SK-N-SH (cell line): Measurements from ENCODE around the gene PRSS56. TPM values are rescaled to one million over a fixed set of nuclear protein-coding genes. Genes with fewer than 3 reads are reported as not detected.

Source experiments
- CTCF ChIA-PET: fragments of 300-600, 350-600 bp; formaldehyde crosslinking; extraction: SDS; loops from one replicate; lab custom pipeline; 2021; lab: Yijun Ruan, JAX
- POLR2A ChIA-PET: fragments of 350-600 bp; sonication (Branson Sonifier 250); formaldehyde crosslinking; extraction: SDS; loops from one replicate; lab custom pipeline; 2020; ENCODE audit warnings: antibody characterized with exemption, inconsistent platforms; lab: Yijun Ruan, JAX
- DNase-seq: peaks from one replicate; pipeline ENCODE4 v3.0.0; 2012
- H2AFZ ChIP-seq: fragments of 200-600 bp; sonication (generic); 2 replicates; pipeline ENCODE4 v1.8.1; 2016; ENCODE audit warnings: antibody characterized with exemption, mild to moderate bottlenecking, low read depth
- H3F3A ChIP-seq: fragments of 200-600 bp; sonication (generic); replicated peaks from 2 replicates; pipeline ENCODE3; 2016; ENCODE audit warnings: antibody characterized with exemption, mild to moderate bottlenecking; ENCODE audit not compliant: insufficient read depth
- H3K27ac ChIP-seq, 2 experiments: fragments of 200-500 bp in 1 of 2; fragments of 200-600 bp in 1 of 2; sonication (Bioruptor generic) in 1 of 2; sonication (generic), shearing (Covaris generic) in 1 of 2; 2 replicates each; pipeline versions ENCODE4 v1.5.1 to v1.6.1; 2014 to 2016; ENCODE audit warnings: low read depth in 2 of 2, inconsistent platforms in 1 of 2, low read length in 1 of 2, mild to moderate bottlenecking in 1 of 2, mixed read lengths in 1 of 2
- H3K27me3 ChIP-seq: fragments of 200-600 bp; sonication (generic), shearing (Covaris generic); 2 replicates; pipeline ENCODE4 v1.6.1; 2016; ENCODE audit warnings: mixed run types; ENCODE audit not compliant: insufficient read depth
- H3K36me3 ChIP-seq, 2 experiments: fragments of 200-500 bp in 1 of 2; fragments of 200-600 bp in 1 of 2; sonication (Bioruptor generic) in 1 of 2; sonication (generic) in 1 of 2; replicated peaks in 1 of 2; 2 replicates each; pipeline versions ENCODE3 to v1.5.1; 2014 to 2016; ENCODE audit warnings: low read length in 1 of 2, mild to moderate bottlenecking in 1 of 2; ENCODE audit not compliant: insufficient read depth in 2 of 2, control insufficient read depth in 1 of 2
- H3K4me1 ChIP-seq, 2 experiments: fragments of 200-500 bp in 1 of 2; fragments of 200-600 bp in 1 of 2; sonication (Bioruptor generic) in 1 of 2; sonication (generic), shearing (Covaris generic) in 1 of 2; 2 replicates each; pipeline versions ENCODE4 v1.5.1 to v1.6.1; 2014 to 2016; ENCODE audit warnings: low read depth in 1 of 2, low read length in 1 of 2, mixed run types in 1 of 2; ENCODE audit not compliant: insufficient read depth in 2 of 2, control insufficient read depth in 1 of 2
- H3K4me2 ChIP-seq: fragments of 200-600 bp; sonication (generic), shearing (Covaris generic); 2 replicates; pipeline ENCODE4 v1.6.1; 2017; ENCODE audit warnings: mixed run types
- H3K4me3 ChIP-seq, 2 experiments: fragments of 200-500 bp in 1 of 2; fragments of 200-600 bp in 1 of 2; sonication (Bioruptor generic) in 1 of 2; sonication (generic), shearing (Covaris generic) in 1 of 2; 2 replicates each; pipeline versions ENCODE4 v1.5.1 to v1.8.1; 2014 to 2016; ENCODE audit warnings: low read depth in 2 of 2, inconsistent platforms in 1 of 2, low read length in 1 of 2, mild to moderate bottlenecking in 1 of 2, mixed read lengths in 1 of 2, moderate library complexity in 1 of 2
- H3K79me2 ChIP-seq: fragments of 200-600 bp; sonication (generic); 2 replicates; pipeline ENCODE4 v1.8.1; 2017; ENCODE audit warnings: mild to moderate bottlenecking; ENCODE audit not compliant: insufficient read depth
- H3K9ac ChIP-seq: fragments of 200-600 bp; sonication (generic); 2 replicates; pipeline ENCODE4 v1.6.1; 2017; ENCODE audit warnings: mixed run types
- H3K9me2 ChIP-seq: fragments of 200-600 bp; sonication (generic); 2 replicates; pipeline ENCODE4 v1.6.1; 2017; ENCODE audit warnings: mixed run types
- H3K9me3 ChIP-seq: fragments of 200-600 bp; sonication (generic); 2 replicates; pipeline ENCODE4 v1.6.1; 2017; ENCODE audit warnings: mixed run types, mild to moderate bottlenecking, moderate library complexity
- H4K20me1 ChIP-seq: fragments of 200-600 bp; sonication (generic); 2 replicates; pipeline ENCODE4 v1.6.1; 2017; ENCODE audit warnings: mild to moderate bottlenecking, mixed run types; ENCODE audit not compliant: insufficient read depth
- CHD2 ChIP-seq: fragments of 150-350 bp; IDR thresholded peaks from 2 replicates; pipeline ENCODE4 v1.6.1; 2018; ENCODE audit warnings: low read length; ENCODE audit not compliant: partially characterized antibody
- ELF1 ChIP-seq: IDR thresholded peaks from 2 replicates; pipeline ENCODE4 v1.4.0; 2012
- EP300 ChIP-seq, 2 experiments: IDR thresholded peaks; 2 replicates each; pipeline versions ENCODE4 v1.4.0 to v1.6.1; 2012; ENCODE audit warnings: borderline replicate concordance in 1 of 2, low read depth in 1 of 2, low read length in 1 of 2
- FOSL2 ChIP-seq: IDR thresholded peaks from 2 replicates; pipeline ENCODE4 v1.4.0; 2012; ENCODE audit warnings: low read depth, mild to moderate bottlenecking, moderate library complexity, borderline replicate concordance
- GATA2 ChIP-seq: sonication (generic); formaldehyde crosslinking; IDR thresholded peaks from 2 replicates; pipeline ENCODE4 v1.5.0; 2020; ENCODE audit warnings: mild to moderate bottlenecking, missing genetic modification reagents
- JUND ChIP-seq: IDR thresholded peaks from 2 replicates; pipeline ENCODE4 v1.4.0; 2012
- MEF2A ChIP-seq: IDR thresholded peaks from 2 replicates; pipeline ENCODE4 v1.4.0; 2012; ENCODE audit warnings: low read depth, borderline replicate concordance
- NFIC ChIP-seq: IDR thresholded peaks from 2 replicates; pipeline ENCODE4 v1.4.0; 2012; ENCODE audit warnings: borderline replicate concordance
- PBX3 ChIP-seq: IDR thresholded peaks from 2 replicates; pipeline ENCODE4; 2012
- POLR2AphosphoS5 ChIP-seq: IDR thresholded peaks from 2 replicates; pipeline ENCODE4 v1.6.1; 2012; ENCODE audit warnings: low read depth, low read length
- RCOR1 ChIP-seq: fragments of 150-350 bp; IDR thresholded peaks from 2 replicates; pipeline ENCODE4 v1.6.1; 2017; ENCODE audit warnings: antibody characterized with exemption, low read length
- REST ChIP-seq: IDR thresholded peaks from 2 replicates; pipeline ENCODE4 v1.6.1; 2012; ENCODE audit warnings: mild to moderate bottlenecking, low read depth, low read length, moderate library complexity
- RFX5 ChIP-seq: IDR thresholded peaks from 2 replicates; pipeline ENCODE4 v1.6.1; 2012; ENCODE audit warnings: mild to moderate bottlenecking, improper control_type of control experiment, low read length
- SIN3A ChIP-seq: IDR thresholded peaks from 2 replicates; pipeline ENCODE4 v1.6.1; 2012; ENCODE audit warnings: low read depth, mild to moderate bottlenecking, low read length, moderate library complexity, borderline replicate concordance
- TAF1 ChIP-seq: IDR thresholded peaks from 2 replicates; pipeline ENCODE4 v1.6.1; 2012; ENCODE audit warnings: low read depth, mild to moderate bottlenecking, low read length, moderate library complexity, borderline replicate concordance
- TCF12 ChIP-seq: IDR thresholded peaks from 2 replicates; pipeline ENCODE4 v1.4.0; 2012
- WGBS: methylation state at CpG from one replicate; pipeline ENCODE4 v1.1.6; 2017; ENCODE audit warnings: low lambda C conversion rate; 5-methylcytosine and 5-hydroxymethylcytosine counted together
- polyA plus RNA-seq, 3 experiments: library from polyadenylated mRNA; depleted of rRNA; stranded (reverse); fragments of >200 nt; gene quantifications; 2 replicates each; pipeline ENCODE4 v1.2.3, GENCODE V29; 2012

Gene PRSS56
- polyA plus RNA-seq, 1 of the 3 experiments (the other 2 are of a cell fraction), result not detected

- H3K4me3 ChIP-seq, result no peak overlapping the region
- H3K4me2 ChIP-seq, result no peak overlapping the region
- no peak overlapping the region for H3K9ac ChIP-seq
- H3K9me3 ChIP-seq, result no peaks in the 10 kb centered on the region
- H2AFZ ChIP-seq, result no peak overlapping the region
- H3K27me3 ChIP-seq, result no peaks in the 10 kb centered on the region
- H4K20me1 ChIP-seq, result no peaks in the 10 kb centered on the region
- POLR2A ChIA-PET, result no interaction called here
- no peaks in the 10 kb centered on the region for H3F3A ChIP-seq
- H3K79me2 ChIP-seq, result no peaks in the 10 kb centered on the region
- no peak for TF ChIP-seq JUND
- no peak for TF ChIP-seq MEF2A
- no peak for TF ChIP-seq RCOR1
- no peak for TF ChIP-seq ELF1
- TF ChIP-seq CHD2, result no peak
- TF ChIP-seq TCF12, result no peak
- TF ChIP-seq TAF1, result no peak
- TF ChIP-seq RFX5, result no peak
- TF ChIP-seq NFIC, result no peak
- DNase-seq, result no peak
- no peaks in the 10 kb centered on the region for H3K4me1 ChIP-seq
- H3K36me3 ChIP-seq, result peaks cover 61 to 76% of the 10 kb centered on the region in 2 experiments
- no peak overlapping the region for H3K27ac ChIP-seq
- CTCF ChIA-PET, result interaction anchor here (1.3 to 2.3 kb wide), 2 partner anchors 9 to 11 kb away, joined by 4 to 6 read pairs; no protein-coding TSS in a partner anchor
- 84% methylated on average over 7 of the region's 7 CpGs for WGBS
- H3K9me2 ChIP-seq, result no peaks in the 10 kb centered on the region
These were observed 50.9 kb downstream of the PRSS56 start for GRCh38 chr2:232571026-232571474.

GRCh38 chr2:232573042-232573441 lies 52.9 kb downstream of the PRSS56 start:
- Histone ChIP-seq H3K27ac (no peak overlapping the region), H3K79me2 (no peaks in the 10 kb centered on the region), H3K4me3 (no peak overlapping the region), H2AFZ (no peak overlapping the region), H3F3A (no peaks in the 10 kb centered on the region), H3K4me2 (no peak overlapping the region), H3K9me2 (no peaks in the 10 kb centered on the region), H3K27me3 (no peaks in the 10 kb centered on the region), H3K36me3 (peaks cover 44 to 66% of the 10 kb centered on the region in 2 experiments), H3K9ac (no peak overlapping the region), H3K9me3 (no peaks in the 10 kb centered on the region), H4K20me1 (no peaks in the 10 kb centered on the region), H3K4me1 (0 out of 4 replicates have a peak, but pooled peaks cover 0 to 4% of the 10 kb centered on the region in 2 experiments)
- CTCF ChIA-PET, result interaction anchor here (0.7 kb wide), 1 partner anchor 224 kb away, joined by 3 read pairs; no protein-coding TSS in a partner anchor
- POLR2A ChIA-PET, result no interaction called here
- no peak for DNase-seq
- TF ChIP-seq ELF1 (no peak), RCOR1 (no peak)

GRCh38 chr2:232573771-232574435 lies 53.7 kb downstream of the PRSS56 start:
- Histone ChIP-seq H3K79me2 (no peaks in the 10 kb centered on the region), H3K36me3 (peaks cover 44 to 57% of the 10 kb centered on the region in 2 experiments), H3K4me3 (no peak overlapping the region), H3K27ac (no peak overlapping the region), H3F3A (no peaks in the 10 kb centered on the region), H3K27me3 (no peaks in the 10 kb centered on the region), H3K9me2 (no peaks in the 10 kb centered on the region), H4K20me1 (no peaks in the 10 kb centered on the region), H3K4me1 (0 out of 4 replicates have a peak, but pooled peaks cover 0 to 4% of the 10 kb centered on the region in 2 experiments), H2AFZ (no peak overlapping the region), H3K9me3 (no peaks in the 10 kb centered on the region), H3K4me2 (no peak overlapping the region), H3K9ac (no peak overlapping the region)
- DNase-seq, result no peak
- WGBS, result 99% methylated on average over 7 of the region's 8 CpGs
- ChIA-PET CTCF (no interaction called here), POLR2A (interaction anchor here (0.6 kb wide), 1 partner anchor 413 kb away, joined by 3 read pairs; no protein-coding TSS in a partner anchor)
- TF ChIP-seq PBX3 (no peak), EP300 (IDR thresholded peaks at IDR 0.05; ENCODE audit: borderline replicate concordance in 1 of 2, low read depth in 1 of 2, low read length in 1 of 2) (no peak), FOSL2 (no peak), TCF12 (no peak), SIN3A (no peak), GATA2 (CRISPR knock-in tag) (no peak), NFIC (no peak), RCOR1 (no peak), POLR2AphosphoS5 (no peak), ELF1 (no peak), MEF2A (no peak), RFX5 (no peak), REST (no peak)
